ENCODE measurements around the gene CTNNA2.

Gene CTNNA2

DNA sequence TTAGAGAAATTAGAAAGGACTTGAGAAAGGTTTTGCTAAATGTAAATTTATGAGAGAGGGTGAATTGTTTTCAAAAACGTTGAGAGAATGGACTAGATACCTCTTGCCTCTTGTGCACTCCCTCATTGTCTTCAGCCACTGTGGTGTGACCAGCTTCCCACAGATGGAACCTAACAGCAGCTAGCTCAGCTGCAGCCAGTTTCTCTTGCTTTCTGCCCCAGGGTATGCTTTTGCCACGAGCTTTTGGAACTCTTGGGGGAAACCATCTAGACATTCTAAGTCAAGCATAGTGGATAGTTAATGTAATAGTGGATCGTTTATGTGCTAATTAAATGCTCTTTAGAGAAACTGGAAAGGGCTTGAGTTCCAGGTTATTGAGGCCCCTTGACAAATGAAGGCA lies 288.2 kb downstream of the CTNNA2 start:
- H3K27me3 ChIP-seq (replicated peaks) = no peaks in the 10 kb centered on the region
- no peak overlapping the region for H3K4me3 ChIP-seq (ENCODE audit: low read depth, low read length)
- TF ChIP-seq, protein P1, sequence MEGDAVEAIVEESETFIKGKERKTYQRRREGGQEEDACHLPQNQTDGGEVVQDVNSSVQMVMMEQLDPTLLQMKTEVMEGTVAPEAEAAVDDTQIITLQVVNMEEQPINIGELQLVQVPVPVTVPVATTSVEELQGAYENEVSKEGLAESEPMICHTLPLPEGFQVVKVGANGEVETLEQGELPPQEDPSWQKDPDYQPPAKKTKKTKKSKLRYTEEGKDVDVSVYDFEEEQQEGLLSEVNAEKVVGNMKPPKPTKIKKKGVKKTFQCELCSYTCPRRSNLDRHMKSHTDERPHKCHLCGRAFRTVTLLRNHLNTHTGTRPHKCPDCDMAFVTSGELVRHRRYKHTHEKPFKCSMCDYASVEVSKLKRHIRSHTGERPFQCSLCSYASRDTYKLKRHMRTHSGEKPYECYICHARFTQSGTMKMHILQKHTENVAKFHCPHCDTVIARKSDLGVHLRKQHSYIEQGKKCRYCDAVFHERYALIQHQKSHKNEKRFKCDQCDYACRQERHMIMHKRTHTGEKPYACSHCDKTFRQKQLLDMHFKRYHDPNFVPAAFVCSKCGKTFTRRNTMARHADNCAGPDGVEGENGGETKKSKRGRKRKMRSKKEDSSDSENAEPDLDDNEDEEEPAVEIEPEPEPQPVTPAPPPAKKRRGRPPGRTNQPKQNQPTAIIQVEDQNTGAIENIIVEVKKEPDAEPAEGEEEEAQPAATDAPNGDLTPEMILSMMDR (IDR thresholded peaks at IDR 0.05; ENCODE audit: low read depth, low read length, missing control alignments) = no peak
- DNase-seq = no peak
- in situ Hi-C loops (cut with HindIII; ENCODE audit: low pct_ligation_motif_present, low sequenced_read_pairs) = no loop called here
- no peak overlapping the region for H3K27ac ChIP-seq
- no peaks in the 10 kb centered on the region for H3K36me3 ChIP-seq (replicated peaks)

DNA sequence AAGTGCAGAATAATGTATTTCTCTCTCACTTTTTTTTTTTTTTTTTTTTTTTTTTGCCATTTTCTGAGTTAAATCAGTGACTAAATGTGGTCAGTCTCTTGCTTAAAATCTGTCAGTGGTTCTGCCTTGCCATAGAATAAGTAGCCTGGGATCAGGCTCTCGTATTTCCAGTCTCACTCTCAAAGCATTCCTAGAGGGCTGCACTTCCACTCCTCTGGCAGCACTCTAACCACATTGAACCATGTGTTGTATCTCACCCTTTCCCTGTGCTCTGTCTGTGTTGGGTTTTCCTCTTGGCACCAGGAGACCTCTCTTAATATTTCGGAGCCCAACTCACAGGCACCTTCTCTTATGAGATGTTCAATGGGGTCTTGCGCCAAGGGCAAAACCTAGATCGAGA lies 304.4 kb downstream of the CTNNA2 start:
- no peak for DNase-seq
- H3K27me3 ChIP-seq (replicated peaks) = no peaks in the 10 kb centered on the region
- TF ChIP-seq, protein P1 (IDR thresholded peaks at IDR 0.05; ENCODE audit: low read depth, low read length, missing control alignments) = no peak
- in situ Hi-C loops (cut with HindIII; ENCODE audit: low pct_ligation_motif_present, low sequenced_read_pairs) = no loop called here
- H3K27ac ChIP-seq = no peak overlapping the region
- no peaks in the 10 kb centered on the region for H3K36me3 ChIP-seq (replicated peaks)
- H3K4me3 ChIP-seq (ENCODE audit: low read depth, low read length) = no peak overlapping the region

DNA sequence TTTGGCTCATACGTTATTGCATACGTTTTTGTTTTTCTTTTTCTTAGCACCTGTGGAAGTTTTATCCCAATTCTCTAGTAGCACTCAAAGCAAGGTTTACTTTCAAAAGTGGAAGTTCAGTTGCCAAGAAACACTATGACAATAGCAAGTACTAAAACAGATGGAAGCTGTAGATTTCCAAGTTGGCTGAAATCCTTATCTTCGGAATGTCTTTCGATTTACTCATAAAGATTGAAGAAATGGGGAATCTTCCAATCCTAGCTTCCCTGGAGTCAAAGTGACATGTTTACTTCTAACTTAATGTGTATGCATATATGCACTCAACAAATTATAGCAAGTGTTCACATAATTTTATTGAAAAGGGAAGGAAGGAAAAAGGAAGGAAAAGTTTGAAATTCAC lies 307.4 kb downstream of the CTNNA2 start:
- no peak overlapping the region for H3K4me3 ChIP-seq (ENCODE audit: low read depth, low read length)
- H3K36me3 ChIP-seq (replicated peaks) = no peaks in the 10 kb centered on the region
- no peak overlapping the region for H3K27ac ChIP-seq
- no peak for DNase-seq
- in situ Hi-C loops (cut with HindIII; ENCODE audit: low pct_ligation_motif_present, low sequenced_read_pairs) = no loop called here
- H3K27me3 ChIP-seq (replicated peaks) = no peaks in the 10 kb centered on the region
- TF ChIP-seq, protein P1 (IDR thresholded peaks at IDR 0.05; ENCODE audit: low read depth, low read length, missing control alignments) = no peak

DNA sequence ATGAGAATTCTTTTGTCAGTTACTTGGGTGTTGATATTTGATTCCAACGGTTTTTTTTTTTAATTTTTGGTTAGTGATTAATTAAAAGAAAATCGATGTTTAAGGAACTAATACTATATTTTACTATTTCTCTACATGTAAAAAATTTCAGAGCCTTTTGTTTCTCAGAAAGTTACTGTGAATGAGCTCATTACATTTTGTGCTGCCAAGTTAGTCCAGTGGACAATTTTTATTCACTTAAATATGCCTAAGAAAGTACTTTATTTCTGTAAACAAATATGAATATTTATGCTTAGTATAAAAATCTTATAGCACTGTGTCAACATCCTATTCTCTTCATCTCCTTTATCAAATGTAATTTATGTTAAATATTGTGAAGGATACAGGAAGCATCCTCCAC lies 309.3 kb downstream of the CTNNA2 start:
- in situ Hi-C loops (cut with HindIII; ENCODE audit: low pct_ligation_motif_present, low sequenced_read_pairs) = no loop called here
- no peaks in the 10 kb centered on the region for H3K36me3 ChIP-seq (replicated peaks)
- H3K4me3 ChIP-seq (ENCODE audit: low read depth, low read length) = no peak overlapping the region
- TF ChIP-seq, protein P1 (IDR thresholded peaks at IDR 0.05; ENCODE audit: low read depth, low read length, missing control alignments) = no peak
- H3K27ac ChIP-seq = no peak overlapping the region
- DNase-seq = no peak
- no peaks in the 10 kb centered on the region for H3K27me3 ChIP-seq (replicated peaks)

DNA sequence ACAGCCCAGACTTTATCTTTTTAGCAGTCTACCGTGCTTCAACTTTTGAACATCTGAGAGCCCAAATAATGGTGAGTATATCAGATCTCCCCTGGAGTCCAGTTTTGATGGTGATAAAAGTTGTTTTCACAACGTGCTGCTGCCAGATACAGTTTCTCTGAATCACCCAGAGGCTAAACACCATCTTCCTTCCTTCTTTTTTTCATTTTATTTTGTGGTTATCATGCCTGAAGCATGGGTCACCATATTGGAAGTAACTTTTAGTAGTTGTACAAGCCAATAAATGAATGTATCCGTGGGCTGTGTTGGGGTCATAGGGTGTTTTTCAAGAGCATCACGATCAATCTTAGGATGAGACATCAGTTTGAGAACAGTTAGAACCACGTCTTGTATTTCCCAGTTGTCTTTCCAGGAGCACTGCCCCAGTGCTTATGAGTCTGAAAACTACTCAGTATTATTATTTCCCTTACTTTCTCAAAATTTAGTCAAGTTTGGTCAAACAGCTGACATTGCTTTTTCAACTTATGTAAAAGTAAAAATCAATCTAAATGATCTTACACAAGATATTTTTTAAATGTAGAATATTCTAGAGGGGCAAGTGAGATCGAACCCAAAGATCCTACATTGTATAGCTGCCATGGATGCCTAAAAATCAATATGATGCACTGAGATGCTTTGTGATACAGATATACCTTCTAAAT lies 311.4 kb downstream of the CTNNA2 start:
- no peaks in the 10 kb centered on the region for H3K27me3 ChIP-seq (replicated peaks)
- no peaks in the 10 kb centered on the region for H3K36me3 ChIP-seq (replicated peaks)
- no peak overlapping the region for H3K27ac ChIP-seq
- DNase-seq = no peak
- in situ Hi-C loops (cut with HindIII; ENCODE audit: low pct_ligation_motif_present, low sequenced_read_pairs) = no loop called here
- TF ChIP-seq, protein P1 (IDR thresholded peaks at IDR 0.05; ENCODE audit: low read depth, low read length, missing control alignments) = no peak
- H3K4me3 ChIP-seq (ENCODE audit: low read depth, low read length) = no peak overlapping the region

DNA sequence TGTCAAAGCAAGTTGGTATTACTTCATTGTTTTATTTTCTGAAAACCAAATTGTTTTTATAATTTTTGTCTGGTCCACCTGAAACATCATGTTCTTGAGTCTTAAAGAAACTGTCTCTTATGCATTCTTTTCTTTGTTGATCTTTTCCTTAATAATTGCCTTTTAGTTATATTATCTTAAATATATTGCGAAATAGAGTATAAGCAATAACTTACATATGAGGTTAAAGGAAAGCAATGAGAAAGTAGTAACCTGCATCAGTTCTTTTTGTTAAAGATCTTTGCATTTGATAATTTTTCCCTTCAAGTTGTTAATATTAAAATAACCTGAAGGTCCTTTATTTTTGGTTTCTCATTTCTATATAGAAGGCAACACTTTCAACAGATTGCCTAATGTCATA lies 315.0 kb downstream of the CTNNA2 start:
- Histone ChIP-seq H3K4me3 (ENCODE audit: low read depth, low read length) (no peak overlapping the region), H3K27ac (no peak overlapping the region), H3K36me3 (replicated peaks) (no peaks in the 10 kb centered on the region), H3K27me3 (replicated peaks) (no peaks in the 10 kb centered on the region)
- TF ChIP-seq, protein P1 (IDR thresholded peaks at IDR 0.05; ENCODE audit: low read depth, low read length, missing control alignments) = no peak
- no peak for DNase-seq
- in situ Hi-C loops (cut with HindIII; ENCODE audit: low pct_ligation_motif_present, low sequenced_read_pairs) = no loop called here

Data from brain microvascular endothelial cell (primary cell).